ENCODE results near the gene BCKDHA. TPM values are rescaled to one million over a fixed set of nuclear protein-coding genes. Genes with fewer than 3 reads are reported as not detected.

Gene BCKDHA
- total RNA-seq, 4 donors from 2014 or later = 40.7 to 75.2 (median 54.0) TPM

GRCh38 chr19:41424335-41425173 lies 26.9 kb downstream of the BCKDHA start:
- Histone ChIP-seq H3K27me3 (no peaks in the 10 kb centered on the region), H3K9me3 (no peaks in the 10 kb centered on the region), H3K27ac (replicated peaks in 1 of 4) (no peak overlapping the region), H3K4me3 (no peak overlapping the region), H3K4me1 (peaks cover 42 to 56% (median 45%) of the 10 kb centered on the region in 4 donors), H3K36me3 (peaks cover 34 to 72% (median 64%) of the 10 kb centered on the region in 4 donors)
- 86% methylated on average over 17 of the region's 21 CpGs for WGBS
- intact Hi-C loops (cut with DNase I) = loop anchor here (5.0 kb wide), 1 partner anchor 72 kb away; the partner anchor contains the start of gene TGFB1
- no peak for TF ChIP-seq POLR2AphosphoS5 (IDR thresholded peaks at IDR 0.05)
- no peak for TF ChIP-seq CTCF (IDR thresholded peaks at IDR 0.05)
- TF ChIP-seq POLR2A (IDR thresholded peaks at IDR 0.05; ENCODE audit: low read depth) = no peak
- no peak for TF ChIP-seq EP300 (IDR thresholded peaks at IDR 0.05)
- no peak for DNase-seq (ENCODE audit: extremely low spot score)

- WGBS = 92% methylated on average over 8 of the region's 28 CpGs
- intact Hi-C loops (cut with DNase I) = loop anchor here (5.0 kb wide), 1 partner anchor 73 kb away; the partner anchor contains the start of gene TGFB1
- DNase-seq (ENCODE audit: extremely low spot score) = no peak
- TF ChIP-seq POLR2AphosphoS5 (IDR thresholded peaks at IDR 0.05) (no peak), EP300 (IDR thresholded peaks at IDR 0.05) (no peak), CTCF (IDR thresholded peaks at IDR 0.05) (no peak), POLR2A (IDR thresholded peaks at IDR 0.05; ENCODE audit: low read depth) (no peak)
- Histone ChIP-seq H3K4me3 (no peak overlapping the region), H3K27ac (replicated peaks in 1 of 4) (peak overlapping the region in 1 of 4 donors; percentile 82), H3K4me1 (peaks cover 42 to 56% (median 45%) of the 10 kb centered on the region in 4 donors), H3K27me3 (no peaks in the 10 kb centered on the region), H3K9me3 (no peaks in the 10 kb centered on the region), H3K36me3 (peaks cover 25 to 66% (median 58%) of the 10 kb centered on the region in 4 donors)
Measured at GRCh38 chr19:41425174-41426115, 27.8 kb downstream of the BCKDHA start.

GRCh38 chr19:41426116-41426841 lies 28.7 kb downstream of the BCKDHA start:
- Histone ChIP-seq H3K27me3 (no peaks in the 10 kb centered on the region), H3K9me3 (no peaks in the 10 kb centered on the region), H3K4me3 (peak overlapping the region; percentile 56 to 71 (median 62)), H3K36me3 (peaks cover 30 to 66% (median 55%) of the 10 kb centered on the region in 4 donors), H3K27ac (replicated peaks in 1 of 4) (peak overlapping the region; percentile 82 to 86 (median 86)), H3K4me1 (peaks cover 45 to 56% (median 48%) of the 10 kb centered on the region in 4 donors)
- DNase-seq (ENCODE audit: extremely low spot score) = no peak
- no peak for TF ChIP-seq POLR2A (IDR thresholded peaks at IDR 0.05; ENCODE audit: low read depth)
- no peak for TF ChIP-seq CTCF (IDR thresholded peaks at IDR 0.05)
- TF ChIP-seq EP300 (IDR thresholded peaks at IDR 0.05) = no peak
- intact Hi-C loops (cut with DNase I) = loop anchor here (5.0 kb wide), 1 partner anchor 74 kb away; the partner anchor contains the start of gene TGFB1
- 69% methylated on average over 7 of the region's 36 CpGs for WGBS

GRCh38 chr19:41426952-41427646 lies 29.5 kb downstream of the BCKDHA start, which contains the start of gene B3GNT8:
Gene B3GNT8 (minus strand): TSS chr19:41427374. CDS start chr19:41426778, 596 bp downstream.
- peak; percentile 95 for DNase-seq (ENCODE audit: extremely low spot score)
- Histone ChIP-seq H3K4me3 (peak within 1 kb of the TSS; percentile 56 to 71 (median 62)), H3K27me3 (no peaks in the 10 kb centered on the region), H3K4me1 (peaks cover 47 to 54% (median 50%) of the 10 kb centered on the region in 4 donors), H3K36me3 (peaks cover 35 to 66% (median 56%) of the 10 kb centered on the region in 4 donors), H3K27ac (replicated peaks in 1 of 4) (peak within 1 kb of the TSS; percentile 82 to 86 (median 86)), H3K9me3 (no peaks in the 10 kb centered on the region)
- 11% methylated on average over 8 of the region's 19 CpGs for WGBS
- TF ChIP-seq CTCF (IDR thresholded peaks at IDR 0.05) (no peak), POLR2AphosphoS5 (IDR thresholded peaks at IDR 0.05) (peak; percentile 76 to 89)
- intact Hi-C loops (cut with DNase I) = loop anchor here (5.0 kb wide), 1 partner anchor 75 kb away; the partner anchor contains the start of gene TGFB1

Measured in esophagus muscularis mucosa (tissue), 4 donors.